A549 (cell line): ENCODE measurements around the gene AQR. TPM values are rescaled to one million over a fixed set of nuclear protein-coding genes. Genes with fewer than 3 reads are reported as not detected.
"Not testable (repeated sequence)": the region's sequence is repeated elsewhere in the genome, so short reads cannot be mapped to it uniquely, and the experiment has no call there.

Source experiments
- ATAC-seq, 2 experiments: fragments of 200-7000 bp in 1 of 2; fragments of >200 bp in 1 of 2; cut with Nextera tagmentation in 1 of 2; cut with Tn5 transposase in 1 of 2; 3 replicates each; pipeline versions ENCODE4 v1.8.0 to v1.9.1; 2018 to 2020; ENCODE audit warnings: mild to moderate bottlenecking in 1 of 2, moderate library complexity in 1 of 2
- CTCF ChIA-PET: fragments of 300-600 bp; sonication (Branson Sonifier 250); formaldehyde crosslinking; extraction: SDS; loops from one replicate; lab custom pipeline; 2021; ENCODE audit warnings: antibody characterized with exemption, inconsistent platforms; lab: Yijun Ruan, JAX
- POLR2A ChIA-PET: fragments of 350-600 bp; formaldehyde crosslinking; extraction: SDS; loops from one replicate; lab custom pipeline; 2021; ENCODE audit warnings: antibody characterized with exemption, inconsistent platforms; lab: Yijun Ruan, JAX
- DNase-seq, 2 experiments: peaks; one replicate each; pipeline versions ENCODE4 v3.0.0 to v3.0.0-alpha.2; 2011 to 2016; ENCODE audit warnings: low read depth in 1 of 2, low spot score in 1 of 2
- FAIRE-seq: peaks from 2 replicates; lab custom pipeline; 2011; peaks lifted over from hg19 to GRCh38; lab: Jason Lieb, UNC
- H3K27ac ChIP-seq, 2 experiments: fragments of >200 bp; sonication (Bioruptor Twin); formaldehyde crosslinking; 3 replicates each; pipeline ENCODE4 v1.5.1; 2016 to 2017
- H3K4me1 ChIP-seq: fragments of >200 bp; sonication (Bioruptor Twin); formaldehyde crosslinking; 3 replicates; pipeline ENCODE4 v1.6.1; 2016
- H3K4me2 ChIP-seq: fragments of >200 bp; sonication (Bioruptor Twin); formaldehyde crosslinking; 3 replicates; pipeline ENCODE4 v1.6.1; 2016
- H3K4me3 ChIP-seq: fragments of >200 bp; sonication (Bioruptor Twin); formaldehyde crosslinking; 3 replicates; pipeline ENCODE4 v1.5.1; 2016
- H3K9me3 ChIP-seq: fragments of >200 bp; sonication (Bioruptor Twin); formaldehyde crosslinking; 3 replicates; pipeline ENCODE4 v1.6.1; 2016
- ATOH8 ChIP-seq: fragments of 250-450 bp; sonication (Bioruptor Pico); IDR thresholded peaks from 2 replicates; pipeline ENCODE4 v1.5.0; 2020; ENCODE audit warnings: low read depth, mild to moderate bottlenecking, moderate library complexity
- BHLHE40 ChIP-seq: IDR thresholded peaks from 2 replicates; pipeline ENCODE4 v1.6.1; 2012; ENCODE audit warnings: low read depth, low read length, inconsistent platforms
- CBX2 ChIP-seq: fragments of 200-600 bp; sonication (generic); IDR thresholded peaks from 2 replicates; pipeline ENCODE4 v1.6.1; 2016; ENCODE audit warnings: low read depth, mild to moderate bottlenecking, borderline replicate concordance
- CHD4 ChIP-seq: fragments of 200-600 bp; sonication (generic); IDR thresholded peaks from 2 replicates; pipeline ENCODE4 v1.6.1; 2016; ENCODE audit warnings: antibody characterized with exemption, mild to moderate bottlenecking, borderline replicate concordance
- CTCF ChIP-seq: fragments of >200 bp; sonication (Bioruptor Twin); formaldehyde crosslinking; IDR thresholded peaks from 3 replicates; pipeline ENCODE4 v1.5.1; 2016
- EHF ChIP-seq: fragments of 250-450 bp; sonication (Bioruptor Pico); IDR thresholded peaks from 2 replicates; pipeline ENCODE4 v1.5.0; 2020; ENCODE audit warnings: mild to moderate bottlenecking
- EHMT2 ChIP-seq: fragments of 200-600 bp; sonication (generic); IDR thresholded peaks from 2 replicates; pipeline ENCODE4 v1.6.1; 2016; ENCODE audit warnings: antibody characterized with exemption, low read depth, mild to moderate bottlenecking, moderate library complexity
- ELK1 ChIP-seq: fragments of 150-350 bp; IDR thresholded peaks from 2 replicates; pipeline ENCODE4 v1.6.1; 2014; ENCODE audit warnings: low read depth, mild to moderate bottlenecking, low read length
- EP300 ChIP-seq, 2 experiments: fragments of >200 bp; sonication (Bioruptor Twin); formaldehyde crosslinking; IDR thresholded peaks; 2 replicates in 1 of 2; 3 replicates in 1 of 2; pipeline ENCODE4 v1.6.1; 2016 to 2017
- ESRRA ChIP-seq: fragments of 150-350 bp; IDR thresholded peaks from 2 replicates; pipeline ENCODE4 v1.6.1; 2014; ENCODE audit warnings: mild to moderate bottlenecking, low read length, borderline replicate concordance
- GATA3 ChIP-seq: IDR thresholded peaks from 2 replicates; pipeline ENCODE4 v1.6.1; 2012; ENCODE audit warnings: borderline replicate concordance
- HDAC2 ChIP-seq: fragments of 200-600 bp; sonication (generic); IDR thresholded peaks from 2 replicates; pipeline ENCODE4 v1.6.1; 2016
- HES2 ChIP-seq: fragments of >200 bp; sonication (Bioruptor Twin); formaldehyde crosslinking; IDR thresholded peaks from 2 replicates; pipeline ENCODE4 v1.6.1; 2016
- HEYL ChIP-seq: fragments of 250-450 bp; sonication (Bioruptor Pico); IDR thresholded peaks from 2 replicates; pipeline ENCODE4 v1.8.0; 2021; ENCODE audit warnings: mild to moderate bottlenecking, moderate library complexity
- HOXB13 ChIP-seq: fragments of 250-450 bp; sonication (Bioruptor Pico); IDR thresholded peaks from 2 replicates; pipeline ENCODE4 v1.5.0; 2020; ENCODE audit warnings: low read depth, mild to moderate bottlenecking, moderate library complexity
- HOXB5 ChIP-seq: fragments of 250-450 bp; sonication (Bioruptor Pico); IDR thresholded peaks from 2 replicates; pipeline ENCODE4 v1.5.0; 2020; ENCODE audit warnings: mild to moderate bottlenecking, moderate library complexity
- JUNB ChIP-seq: fragments of >200 bp; sonication (Bioruptor Twin); formaldehyde crosslinking; IDR thresholded peaks from 2 replicates; pipeline ENCODE4 v1.6.1; 2016
- MAX ChIP-seq: IDR thresholded peaks from 2 replicates; pipeline ENCODE4 v1.6.1; 2012
- MAZ ChIP-seq: fragments of 150-350 bp; IDR thresholded peaks from 2 replicates; pipeline ENCODE4 v1.6.1; 2014; ENCODE audit warnings: antibody characterized with exemption, low read depth, low read length, borderline replicate concordance
- MYC ChIP-seq: IDR thresholded peaks from 2 replicates; pipeline ENCODE4 v1.6.1; 2012; ENCODE audit warnings: mild to moderate bottlenecking, inconsistent platforms, low read length, improper control_type of control experiment, borderline replicate concordance
- NR3C1 ChIP-seq: fragments of >200 bp; sonication (Bioruptor Twin); formaldehyde crosslinking; IDR thresholded peaks from 3 replicates; pipeline ENCODE4 v1.6.1; 2017
- POLR2AphosphoS2 ChIP-seq: conservative IDR thresholded peaks from 2 replicates; pipeline ENCODE4 v1.6.1; 2012; ENCODE audit warnings: low read length, improper control_type of control experiment, inconsistent platforms
- RAD21 ChIP-seq, 2 experiments: fragments of >200 bp in 1 of 2; sonication (Bioruptor Twin) in 1 of 2; formaldehyde crosslinking in 1 of 2; IDR thresholded peaks in 1 of 2; conservative IDR thresholded peaks in 1 of 2; 2 replicates in 1 of 2; 3 replicates in 1 of 2; pipeline ENCODE4 v1.6.1; 2012 to 2018; ENCODE audit warnings: inconsistent platforms in 1 of 2
- RCOR1 ChIP-seq: fragments of 150-350 bp; IDR thresholded peaks from 2 replicates; pipeline ENCODE4 v1.6.1; 2014; ENCODE audit warnings: antibody characterized with exemption, low read length, low read depth
- RFX5 ChIP-seq: fragments of 450-650 bp; IDR thresholded peaks from 2 replicates; pipeline ENCODE4 v1.7.1; 2014; ENCODE audit warnings: antibody characterized with exemption, mild to moderate bottlenecking, moderate library complexity
- RNF2 ChIP-seq: fragments of 200-600 bp; sonication (generic); IDR thresholded peaks from 2 replicates; pipeline ENCODE4 v1.6.1; 2016; ENCODE audit warnings: low read depth, mild to moderate bottlenecking, antibody characterized with exemption, moderate library complexity, borderline replicate concordance
- SMC3 ChIP-seq: fragments of >200 bp; sonication (Bioruptor Twin); formaldehyde crosslinking; IDR thresholded peaks from 3 replicates; pipeline ENCODE4 v1.6.1; 2018; ENCODE audit warnings: inconsistent platforms
- TFCP2L1 ChIP-seq: fragments of 250-450 bp; sonication (Bioruptor Pico); IDR thresholded peaks from 2 replicates; pipeline ENCODE4 v1.5.0; 2021; ENCODE audit warnings: mild to moderate bottlenecking
- TP53 ChIP-seq: fragments of 250-450 bp; sonication (Bioruptor Pico); IDR thresholded peaks from 2 replicates; pipeline ENCODE4 v1.5.0; 2021; ENCODE audit warnings: mild to moderate bottlenecking, moderate library complexity
- ZFP36 ChIP-seq: fragments of 450-650 bp; IDR thresholded peaks from 2 replicates; pipeline ENCODE4 v1.6.1; 2014; ENCODE audit warnings: borderline replicate concordance; ENCODE audit not compliant: partially characterized antibody
- WGBS: methylation state at CpG from one replicate; pipeline ENCODE4 v1.1.6; 2017; ENCODE audit errors: missing lambda C conversion rate; 5-methylcytosine and 5-hydroxymethylcytosine counted together
- polyA plus RNA-seq, 4 experiments: library from polyadenylated mRNA; depleted of rRNA in 3 of 4; stranded (reverse); fragments of >200 nt; fragmentation: RNase III in 1 of 4; extraction: RNeasy Plus Mini Kit Qiagen cat#74134 plus additional on column Dnase treatment in 1 of 4; gene quantifications; 2 replicates in 3 of 4; 3 replicates in 1 of 4; pipeline ENCODE4 v1.2.3, GENCODE V29; 2011 to 2017

AQR gene
- polyA plus RNA-seq, 2 of the 4 experiments (the other 2 are of a cell fraction) = 22.3 to 58.5 TPM

- 46% methylated on average over 2 of the region's 2 CpGs for WGBS
- no peak for FAIRE-seq
- no peaks in the 10 kb centered on the region for H3K9me3 ChIP-seq
- TF ChIP-seq RAD21 (conservative IDR thresholded peaks at IDR 0.05 in 1 of 2, IDR thresholded peaks at IDR 0.05 in 1 of 2) (no peak), EP300 (IDR thresholded peaks at IDR 0.05) (no peak), RNF2 (no peak), HES2 (no peak), RCOR1 (no peak), EHMT2 (no peak), GATA3 (no peak), MAX (no peak), CTCF (no peak), POLR2AphosphoS2 (no peak), EHF (no peak), HOXB5 (CRISPR knock-in tag) (no peak), NR3C1 (no peak), RFX5 (no peak), HDAC2 (no peak), HEYL (CRISPR knock-in tag) (no peak), TFCP2L1 (CRISPR knock-in tag) (no peak), HOXB13 (no peak), JUNB (no peak)
- TF ChIP-seq, all 56 proteins: peak for 0
- Histone ChIP-seq H3K4me3 (no peak overlapping the region), H3K27ac (no peak overlapping the region), H3K4me1 (peaks cover 2% of the 10 kb centered on the region; the same call in 1 of the 3 replicates), H3K4me2 (no peak overlapping the region)
- DNase-seq = no peak
- ATAC-seq = no peak
- POLR2A ChIA-PET = interaction anchor here (4.9 kb wide), 1 partner anchor 14 kb away, joined by 32 read pairs; the partner anchor contains the start of gene ZNF770
- CTCF ChIA-PET = interaction anchor here (1.4 to 3.1 kb wide), 3 partner anchors 10 to 105 kb away, joined by 4 to 15 read pairs (median 5); partner anchors contain the start of gene ZNF770
Observed at GRCh38 chr15:34973512-34973911, 4.0 kb upstream of the AQR start.

GRCh38 chr15:34970098-34970643 lies 629 bp upstream of the AQR start:
- TF ChIP-seq CHD4 = peak; percentile 82; the same call in 1 of the 2 replicates
- not testable (repeated sequence) for DNase-seq, FAIRE-seq, H3K4me1 ChIP-seq, H3K9me3 ChIP-seq
- ATAC-seq = peak in 1 of 2 experiments; percentile 11; a peak in 3 of 6 replicates
- Histone ChIP-seq H3K27ac (peak overlapping the region; percentile 83 to 91), H3K4me3 (peak overlapping the region; percentile 74), H3K4me2 (peak overlapping the region; percentile 44)
- 54% methylated on average over 21 of the region's 21 CpGs for WGBS
- CTCF ChIA-PET = interaction anchor here (0.9 to 3.3 kb wide), 20 partner anchors 9 to 349 kb away, joined by 3 to 25 read pairs (median 5); partner anchors contain the start of gene ZNF770
- POLR2A ChIA-PET = interaction anchor here (0.6 to 2.1 kb wide), 22 partner anchors 10 to 382 kb away, joined by 3 to 104 read pairs (median 4); partner anchors contain the start of gene ZNF770

- H3K4me2 ChIP-seq = no peak overlapping the region
- TF ChIP-seq ELK1 (no peak), ATOH8 (CRISPR knock-in tag) (no peak), CHD4 (no peak), NR3C1 (no peak), SMC3 (no peak), ESRRA (no peak), BHLHE40 (no peak), EHMT2 (no peak), ZFP36 (no peak), MAZ (no peak), RNF2 (no peak), CBX2 (no peak), EP300 (IDR thresholded peaks at IDR 0.05) (no peak), TP53 (no peak), MYC (no peak)
- FAIRE-seq = no peak
- DNase-seq = no peak
- ChIA-PET POLR2A (interaction anchor here (1.9 kb wide), 1 partner anchor 24 kb away, joined by 8 read pairs; the partner anchor contains the start of gene ZNF770), CTCF (no interaction called here)
- H3K9me3 ChIP-seq = no peaks in the 10 kb centered on the region
- 77% methylated on average over 2 of the region's 2 CpGs for WGBS
- no peak overlapping the region for H3K4me3 ChIP-seq
- no peak for ATAC-seq
- peaks cover 14% of the 10 kb centered on the region; the same call in 2 of the 3 replicates for H3K4me1 ChIP-seq
- H3K27ac ChIP-seq = no peak overlapping the region
Observed at GRCh38 chr15:34964277-34964676, 5.3 kb downstream of the AQR start.
